Measurements from ENCODE around the gene HOMER2.
"Not testable (repeated sequence)": the region's sequence is repeated elsewhere in the genome, so short reads cannot be mapped to it uniquely, and the experiment has no call there.

Gene HOMER2

DNA sequence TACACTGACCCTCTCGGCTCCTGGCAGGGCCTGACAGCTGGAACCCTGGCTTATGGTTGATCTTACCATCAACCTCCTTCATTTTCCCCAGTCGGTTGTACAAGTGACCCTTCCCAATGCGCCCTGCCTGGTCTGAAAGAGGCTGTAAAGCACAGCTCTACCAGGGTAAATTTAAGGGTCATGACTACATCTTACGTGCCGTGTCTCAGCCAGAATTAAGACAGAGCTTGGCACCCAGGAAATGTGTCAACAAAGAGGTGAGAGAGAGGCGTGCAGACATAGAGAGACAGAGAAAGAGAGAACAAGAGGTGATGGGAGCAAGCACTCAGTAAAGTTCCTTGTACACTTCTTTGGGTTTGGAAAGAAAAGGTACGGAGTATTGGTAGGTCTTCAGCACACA, 28.8 kb downstream of the HOMER2 start:
- DNase-seq: no peak

DNA sequence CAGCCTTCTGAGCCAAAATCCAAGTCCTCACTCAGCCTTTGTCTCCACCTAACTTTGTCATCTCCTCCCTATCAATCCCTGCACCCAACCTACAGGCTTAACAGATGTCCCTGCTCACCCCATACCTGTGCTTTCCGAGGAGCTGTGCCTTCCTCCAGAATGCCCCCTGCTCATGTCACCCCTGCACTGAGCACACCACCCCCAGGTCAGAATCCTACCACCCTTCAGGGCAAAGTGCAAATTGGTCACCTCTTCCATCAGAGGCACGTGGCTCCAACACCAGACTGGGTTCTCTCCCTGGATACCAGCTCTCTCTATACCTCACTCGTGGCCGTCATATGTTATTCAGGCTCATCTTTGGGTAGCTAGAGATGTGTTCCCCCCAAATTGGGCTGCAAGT, 29.8 kb downstream of the HOMER2 start:
- no peak for DNase-seq

GRCh38 chr15:82921939-82922338, 30.6 kb downstream of the HOMER2 start:
- DNase-seq: no peak

DNA sequence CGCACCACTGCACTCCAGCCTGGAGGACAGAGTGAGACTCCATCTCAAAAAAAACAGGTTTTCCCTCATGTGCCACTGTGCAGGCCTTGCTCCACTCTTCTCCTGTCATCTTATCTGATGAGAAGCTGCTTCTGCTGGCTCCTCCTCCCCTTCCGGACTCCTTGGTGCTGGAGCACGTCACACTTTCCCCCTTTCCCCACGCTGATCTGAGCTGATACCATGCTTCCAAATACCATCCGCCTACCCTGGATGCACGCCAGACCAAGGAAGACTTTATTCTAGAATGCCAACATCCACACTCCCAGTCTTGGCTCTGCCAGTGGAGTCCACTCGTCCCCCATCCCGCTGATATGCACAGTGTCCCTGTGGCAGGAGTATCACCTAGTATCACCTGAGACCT, 31.3 kb downstream of the HOMER2 start:
- DNase-seq: no peak

- DNase-seq: no peak
Measured at GRCh38 chr15:82919231-82919886, 33.2 kb downstream of the HOMER2 start.

- no peak for DNase-seq
Measured at GRCh38 chr15:82918607-82919230, 33.8 kb downstream of the HOMER2 start.

DNA sequence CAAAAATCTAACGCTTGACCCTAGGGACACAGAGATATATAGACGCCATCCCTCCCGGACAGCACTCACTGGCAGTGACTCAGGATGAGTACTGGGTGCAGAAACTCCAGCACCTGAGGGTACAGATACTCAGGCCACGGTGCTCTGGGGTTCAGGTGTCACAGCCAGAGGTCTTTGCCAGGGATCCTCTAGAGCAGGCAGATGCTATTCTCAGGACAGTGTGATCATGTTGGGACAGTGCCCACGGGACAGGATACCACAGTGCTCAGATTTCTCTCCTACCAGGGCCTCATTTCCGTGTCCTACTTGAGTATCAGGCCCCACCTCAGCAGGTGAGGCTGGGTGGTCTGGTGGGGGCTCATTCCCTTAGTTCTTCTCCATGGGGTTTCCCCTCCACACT, 34.4 kb downstream of the HOMER2 start:
- no peak for DNase-seq

GRCh38 chr15:82917249-82917648, 35.3 kb downstream of the HOMER2 start:
- DNase-seq: no peak

- DNase-seq: no peak
Measured at GRCh38 chr15:82916161-82916952, 36.2 kb downstream of the HOMER2 start.

GRCh38 chr15:82914396-82914795, 38.1 kb downstream of the HOMER2 start:
- no peak for DNase-seq

DNA sequence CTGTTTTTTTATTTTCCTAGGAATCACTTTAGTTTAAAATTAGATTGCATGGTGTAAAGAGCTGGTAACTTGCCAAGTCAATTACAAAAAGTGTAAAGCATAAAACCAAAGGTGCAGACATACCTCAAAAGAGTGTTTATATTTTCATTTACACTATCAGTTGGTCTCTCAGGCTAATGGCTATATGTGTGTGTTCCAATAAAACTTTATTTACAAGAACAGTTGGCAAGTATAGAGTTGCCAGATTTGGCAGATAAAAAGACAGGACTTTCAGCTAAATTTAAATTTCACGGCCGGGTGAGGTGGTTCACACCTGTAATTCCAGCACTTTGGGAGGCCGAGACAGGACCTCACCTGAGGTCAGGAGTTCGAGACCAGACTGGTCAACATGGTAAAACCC, 41.1 kb downstream of the HOMER2 start:
- DNase-seq: no peak

DNA sequence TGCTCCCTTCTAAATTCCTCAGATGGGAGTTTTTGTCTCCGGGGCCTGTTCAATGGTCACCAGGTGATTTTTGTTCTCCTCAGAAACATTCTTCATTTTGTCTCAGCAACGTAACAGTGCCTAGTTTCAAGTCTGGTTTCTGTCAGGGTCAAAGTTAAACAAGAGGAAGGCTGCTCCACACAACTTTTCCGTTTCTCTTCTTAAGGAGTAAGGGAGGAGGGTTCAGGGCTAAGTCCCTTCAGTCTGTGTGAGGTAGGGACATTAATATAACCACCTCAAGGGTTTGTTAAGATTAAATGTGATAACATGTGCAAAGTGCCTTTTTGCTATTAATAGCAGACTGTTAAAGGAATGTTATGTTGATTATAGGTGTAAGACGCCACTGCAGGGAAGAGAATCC, 41.8 kb downstream of the HOMER2 start:
- DNase-seq: no peak

DNA sequence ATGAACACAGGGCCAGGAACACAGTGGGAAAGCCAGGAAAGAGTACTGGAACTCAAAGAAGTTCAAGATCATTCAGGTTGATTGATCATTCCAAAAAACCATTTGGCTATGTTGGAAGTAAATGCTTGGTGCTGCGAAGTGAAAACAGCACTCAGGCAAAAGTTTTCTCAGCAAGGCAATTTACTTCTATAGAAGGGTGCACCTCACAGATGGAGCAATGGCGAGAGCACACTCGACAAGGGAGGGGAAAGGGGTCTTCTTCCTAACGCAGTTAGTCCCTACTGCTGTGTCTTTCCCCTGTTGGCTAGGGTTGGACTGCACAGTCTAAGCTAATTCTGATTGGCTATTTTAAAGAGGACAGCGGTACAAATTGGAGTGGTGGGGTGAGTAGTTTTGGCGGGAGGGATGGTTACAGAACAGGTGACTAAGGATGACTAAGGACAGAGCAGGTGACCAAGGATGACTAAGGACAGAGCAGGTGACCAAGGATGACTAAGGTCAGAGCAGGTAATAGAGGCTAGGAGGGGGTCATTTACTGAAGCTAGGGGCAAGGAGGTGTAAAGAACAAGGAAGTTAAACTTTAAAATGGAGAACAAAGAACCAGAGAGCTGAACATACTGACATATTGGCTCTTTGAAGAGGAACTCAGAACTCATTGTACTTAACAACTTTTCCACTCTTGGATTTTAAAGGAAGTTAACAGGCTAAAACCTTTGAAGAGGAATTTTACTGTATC, 43.3 kb downstream of the HOMER2 start:
- no peak for DNase-seq

DNA sequence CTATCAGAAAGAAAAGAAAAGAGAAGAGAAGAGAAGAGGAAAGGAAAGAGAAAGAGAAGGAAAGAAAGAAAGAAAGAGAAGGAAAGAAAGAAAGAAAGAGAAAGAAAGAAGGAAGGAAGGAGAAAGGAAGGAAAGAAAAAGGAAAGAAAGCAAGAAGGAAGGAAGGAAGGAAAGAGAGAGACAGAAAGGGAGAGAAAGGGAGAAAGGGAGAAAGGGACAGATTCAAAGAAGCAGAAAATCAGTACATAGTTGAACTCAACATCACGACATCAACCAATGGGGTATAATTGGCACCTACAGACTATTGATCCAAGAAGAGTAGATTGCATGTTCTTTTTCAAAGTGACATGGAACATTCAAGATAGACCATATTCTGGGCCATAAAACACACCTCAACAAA, 45.2 kb downstream of the HOMER2 start:
- DNase-seq: no peak

DNA sequence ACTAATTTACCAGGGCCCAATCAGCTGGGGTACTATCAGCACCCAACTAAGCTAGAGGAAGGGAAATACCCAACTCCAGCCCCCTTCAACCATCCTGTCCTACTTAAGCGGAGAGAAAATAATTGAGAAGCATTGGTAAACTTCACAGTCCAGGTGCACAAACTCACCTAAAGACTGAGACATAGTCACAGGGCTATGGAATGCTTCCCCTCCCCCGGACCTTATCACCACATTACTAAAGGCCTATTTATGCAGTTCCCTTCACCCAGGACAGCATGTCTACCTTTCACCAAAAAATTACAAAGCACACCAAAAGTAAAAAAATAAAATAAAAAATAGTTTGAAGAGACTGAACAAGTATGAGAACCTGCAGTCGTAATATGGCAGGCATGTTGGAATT, 47.9 kb downstream of the HOMER2 start:
- no peak for DNase-seq

DNA sequence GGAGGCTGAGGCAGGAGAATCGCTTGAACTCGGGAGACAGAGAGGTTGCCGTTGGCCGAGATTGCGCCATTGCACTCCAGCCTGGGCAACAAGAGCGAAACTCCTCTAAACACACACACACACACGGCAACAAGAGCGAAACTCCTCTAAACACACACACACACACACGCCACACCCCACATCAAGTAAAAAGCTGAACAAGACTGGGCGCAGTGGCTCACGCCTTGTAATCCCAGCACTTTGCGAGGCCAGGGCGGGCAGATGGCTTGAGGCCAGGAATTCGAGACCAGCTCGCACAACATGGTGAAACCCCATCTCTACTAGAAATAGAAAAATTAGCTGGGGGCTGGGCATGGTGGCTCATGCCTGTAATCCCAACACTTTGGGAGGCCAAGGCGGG, 49.0 kb downstream of the HOMER2 start:
- DNase-seq: no peak

- no peak for DNase-seq
Measured at GRCh38 chr15:82901114-82901805, 51.3 kb downstream of the HOMER2 start.

GRCh38 chr15:82900511-82901060, 51.9 kb downstream of the HOMER2 start:
- no peak for DNase-seq

GRCh38 chr15:82898961-82899360, 53.6 kb downstream of the HOMER2 start:
- no peak for DNase-seq

DNA sequence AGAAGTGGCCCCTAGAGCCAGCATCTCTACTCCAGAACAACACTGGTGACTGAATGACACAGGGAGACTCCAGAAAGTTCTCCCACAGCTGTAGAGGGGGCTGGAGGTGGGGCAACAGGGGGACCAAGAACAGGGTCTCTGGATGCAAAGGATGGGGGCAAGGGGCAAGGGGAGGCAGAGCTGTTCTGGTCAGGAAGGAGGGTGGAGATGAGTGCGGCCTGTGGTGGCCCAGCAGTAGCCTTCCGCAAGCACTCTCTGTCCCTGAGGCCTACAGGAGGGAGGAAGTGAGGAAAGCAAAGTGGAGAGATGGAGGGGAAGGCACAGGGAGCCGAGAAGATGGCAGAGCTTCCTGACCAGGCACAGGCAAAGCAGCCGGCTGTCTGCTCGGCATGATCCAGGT, 56.5 kb downstream of the HOMER2 start:
- DNase-seq: no peak

GRCh38 chr15:82894971-82895520, 57.5 kb downstream of the HOMER2 start:
- no peak for DNase-seq

GRCh38 chr15:82893473-82893872, 59.0 kb downstream of the HOMER2 start:
- not testable (repeated sequence) for DNase-seq

Measured in bone marrow (tissue), 2 donors.